ENCODE data around the gene TBL1XR1. TPM values are rescaled to one million over a fixed set of nuclear protein-coding genes. Genes with fewer than 3 reads are reported as not detected.

The TBL1XR1 gene
- total and polyA plus RNA-seq, 2 of the 8 experiments (the other 6 are each of a cell fraction or from before 2014, with no cell fraction given) = 28.1 to 147 TPM

DNA sequence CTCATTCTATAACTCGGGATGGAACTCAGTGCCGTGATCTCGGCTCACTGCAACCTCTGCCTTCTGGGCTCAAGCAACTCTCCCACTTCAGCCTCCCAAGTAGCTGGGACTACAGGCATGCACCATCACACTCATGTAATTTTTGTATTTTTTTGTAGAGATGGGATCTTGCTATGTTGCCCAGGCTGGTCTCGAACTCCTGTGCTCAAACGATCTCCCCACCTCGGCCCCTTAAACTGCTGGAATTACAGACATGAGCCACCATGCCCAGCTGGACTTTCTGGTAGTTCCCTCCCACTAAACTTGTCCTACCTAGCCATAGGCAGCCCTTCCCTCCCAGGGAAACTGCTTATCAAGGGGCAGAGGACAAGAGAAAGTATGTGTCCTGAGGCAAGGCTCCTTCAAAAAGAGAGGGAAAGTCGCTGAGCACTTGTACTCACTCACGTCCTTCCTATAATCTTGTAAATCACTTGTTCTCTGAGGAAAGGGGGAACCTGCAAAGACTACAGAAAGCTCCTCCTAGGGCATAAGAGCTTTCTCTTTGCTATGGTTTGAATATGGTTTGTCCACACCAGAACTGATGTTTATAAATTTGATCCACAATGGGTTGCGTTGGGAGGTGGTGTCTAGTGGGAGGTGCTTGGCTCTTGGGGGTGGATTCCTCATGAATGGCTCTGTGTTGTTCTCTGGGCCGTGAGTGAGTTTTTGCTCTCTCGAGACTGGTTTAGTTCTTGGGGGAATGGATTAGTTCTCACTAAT is 13.6 kb upstream of the TBL1XR1 start:
- H2AFZ ChIP-seq (ENCODE audit: low read length) = no peak overlapping the region
- POLR2A ChIA-PET (ENCODE audit: partially characterized antibody) = interaction anchor here (0.7 kb wide), 1 partner anchor 13 kb away, joined by 3 read pairs; the partner anchor contains the start of gene TBL1XR1

More for the DNA sequence above, 13.6 kb upstream of the TBL1XR1 start:
- TF ChIP-seq SIN3A (conservative IDR thresholded peaks at IDR 0.05 in 1 of 2, IDR thresholded peaks at IDR 0.05 in 1 of 2; ENCODE audit: low read depth in 1 of 2, low read length in 2 of 2) = no peak
- TF ChIP-seq POU5F1 (IDR thresholded peaks at IDR 0.05; ENCODE audit: low read depth, low read length) = no peak
- TF ChIP-seq TAF1 (IDR thresholded peaks at IDR 0.05; ENCODE audit: low read depth, low read length) = no peak
- TF ChIP-seq YY1 (IDR thresholded peaks at IDR 0.05; ENCODE audit: low read depth, low read length) = no peak
- no peak overlapping the region for H3K4me2 ChIP-seq (ENCODE audit: insufficient read depth in 1 of 2, low read depth in 2 of 2, low read length in 2 of 2)
- no peak overlapping the region for H3K4me3 ChIP-seq (ENCODE audit: extremely low read depth in 1 of 4, insufficient read depth in 2 of 4, low read depth in 3 of 4, low read length in 4 of 4)
- CTCF ChIA-PET (ENCODE audit: partially characterized antibody) = interaction anchor here (0.7 to 1.6 kb wide), 3 partner anchors 8 to 1175 kb away, joined by 3 to 4 read pairs (median 3); no protein-coding TSS in a partner anchor
- no peak overlapping the region for H3K23ac ChIP-seq (ENCODE audit: insufficient read length)
- H4K5ac ChIP-seq (ENCODE audit: insufficient read length, low read depth, low read length) = no peak overlapping the region
- H4K8ac ChIP-seq (ENCODE audit: extremely low read depth, insufficient read depth, low read length) = no peak overlapping the region
- no peak overlapping the region for H3K9ac ChIP-seq (replicated peaks in 1 of 4; ENCODE audit: extremely low read depth in 1 of 4, low read depth in 3 of 4, low read length in 3 of 4)
- no peak overlapping the region for H2BK5ac ChIP-seq (ENCODE audit: low read depth, low read length)
- no peak for DNase-seq (ENCODE audit: low read depth in 1 of 2, low spot score in 2 of 2)
- H3K27ac ChIP-seq (ENCODE audit: low read depth, low read length) = no peak overlapping the region
- no peak overlapping the region for H3K14ac ChIP-seq (ENCODE audit: insufficient read length)
- H3K56ac ChIP-seq (replicated peaks; ENCODE audit: insufficient read length, low read depth, low read length) = no peak overlapping the region
- no peaks in the 10 kb centered on the region for H3K4me1 ChIP-seq (replicated peaks in 1 of 4; ENCODE audit: control insufficient read depth in 3 of 4, insufficient read depth in 4 of 4, low read length in 3 of 4)
- no peaks in the 10 kb centered on the region for H3K27me3 ChIP-seq (replicated peaks in 1 of 4; ENCODE audit: control insufficient read depth in 3 of 4, extremely low read depth in 1 of 4, insufficient read depth in 3 of 4, low read length in 3 of 4)
- H3K79me1 ChIP-seq (ENCODE audit: low read depth, low read length) = no peaks in the 10 kb centered on the region
- H2BK120ac ChIP-seq (replicated peaks; ENCODE audit: low read depth, low read length) = no peak overlapping the region
- no peaks in the 10 kb centered on the region for H3K79me2 ChIP-seq (ENCODE audit: control insufficient read depth in 1 of 2, insufficient read depth in 2 of 2, low read length in 2 of 2)
- H4K91ac ChIP-seq (replicated peaks; ENCODE audit: insufficient read length, low read length) = no peak overlapping the region
- no peaks in the 10 kb centered on the region for H3K36me3 ChIP-seq (ENCODE audit: control insufficient read depth in 2 of 4, insufficient read depth in 4 of 4, low read length in 3 of 4)
- no peak for FAIRE-seq
- H2AK5ac ChIP-seq (ENCODE audit: low read depth, low read length) = no peak overlapping the region
- H2BK15ac ChIP-seq (ENCODE audit: low read length) = no peak overlapping the region
- no peak overlapping the region for H3K18ac ChIP-seq (ENCODE audit: extremely low read depth, low read length)
- 93% methylated on average over 10 of the region's 11 CpGs; no CpG with 5 or more reads in 1 of the 2 experiments for WGBS, 2 experiments (ENCODE audit: extremely low coverage in 1 of 2, insufficient coverage in 1 of 2, insufficient read length in 1 of 2, insufficient replicate concordance in 2 of 2, low coverage in 1 of 2, low lambda C conversion rate in 2 of 2, missing lambda C conversion rate in 1 of 2)
- no peak overlapping the region for H2BK12ac ChIP-seq (ENCODE audit: low read depth, low read length)
- no peak overlapping the region for H3K4ac ChIP-seq (replicated peaks; ENCODE audit: insufficient read length, low read depth, low read length)
- no peak overlapping the region for H2BK20ac ChIP-seq (ENCODE audit: low read length)
- no peaks in the 10 kb centered on the region for H3K9me3 ChIP-seq (ENCODE audit: insufficient read depth in 2 of 2, low read depth in 1 of 2, low read length in 1 of 2)
- no peaks in the 10 kb centered on the region for H4K20me1 ChIP-seq (replicated peaks in 1 of 2; ENCODE audit: control insufficient read depth in 1 of 2, insufficient read depth in 2 of 2, low read length in 2 of 2)
- no peaks in the 10 kb centered on the region for H3K23me2 ChIP-seq (ENCODE audit: low read depth, low read length)

All from H1 (cell line).